Stimulated activated CD8-positive, alpha-beta memory T cell treated with anti-CD3 and anti-CD28 coated beads, Interleukin-12 subunit alpha, Interleukin-12 subunit beta, amount 100 ng/mL, for 24 hours (primary cell): ENCODE measurements around the gene EFNA3.

Source experiments
- DNase-seq: peaks from one replicate; pipeline ENCODE4 v3.0.0-alpha.2; 2020; ENCODE audit errors: extremely low read depth

EFNA3 gene

GRCh38 chr1:155066777-155067176 is 11.9 kb upstream of the EFNA3 start:
- DNase-seq = no peak

GRCh38 chr1:155068599-155068998 is 10.0 kb upstream of the EFNA3 start:
- no peak for DNase-seq

- DNase-seq = no peak
Measured at GRCh38 chr1:155069551-155070157, 9.0 kb upstream of the EFNA3 start.

- no peak for DNase-seq
Measured at GRCh38 chr1:155070158-155070621, 8.4 kb upstream of the EFNA3 start.

GRCh38 chr1:155070721-155071569 is 7.7 kb upstream of the EFNA3 start:
- DNase-seq = no peak

GRCh38 chr1:155071701-155072100 is 6.9 kb upstream of the EFNA3 start:
- DNase-seq = no peak

- DNase-seq = no peak
Measured at GRCh38 chr1:155072531-155073289, 5.9 kb upstream of the EFNA3 start.

- DNase-seq = no peak
Measured at GRCh38 chr1:155073377-155074242, 5.0 kb upstream of the EFNA3 start.

GRCh38 chr1:155075535-155075934 is 3.1 kb upstream of the EFNA3 start:
- no peak for DNase-seq

GRCh38 chr1:155076371-155076770 is 2.3 kb upstream of the EFNA3 start:
- no peak for DNase-seq

GRCh38 chr1:155077346-155077745 is 1.3 kb upstream of the EFNA3 start:
- DNase-seq = no peak

- DNase-seq = no peak
Measured at GRCh38 chr1:155077758-155078445, 735 bp upstream of the EFNA3 start.

- no peak for DNase-seq
Measured at GRCh38 chr1:155079210-155079486, 511 bp downstream of the EFNA3 start.

- no peak for DNase-seq
Measured at GRCh38 chr1:155079487-155080311, 1.1 kb downstream of the EFNA3 start.

GRCh38 chr1:155080312-155081228 is 1.9 kb downstream of the EFNA3 start:
- DNase-seq = no peak

GRCh38 chr1:155081472-155082300 is 3.0 kb downstream of the EFNA3 start:
- no peak for DNase-seq

GRCh38 chr1:155082301-155083051 is 3.8 kb downstream of the EFNA3 start:
- no peak for DNase-seq
